Stimulated activated CD8-positive, alpha-beta memory T cell treated with anti-CD3 and anti-CD28 coated beads, Interleukin-7, amount 100 ng/mL, for 24 hours (primary cell): ENCODE data around the gene EGFR.

Experiments
- DNase-seq: peaks from one replicate; pipeline ENCODE4 v3.0.0-alpha.2; 2020; ENCODE audit warnings: low read depth

The EGFR gene

GRCh38 chr7:55212838-55213237 is 194.0 kb downstream of the EGFR start:
- no peak for DNase-seq

- DNase-seq, result no peak
Observed at GRCh38 chr7:55214707-55215106, 195.9 kb downstream of the EGFR start.

GRCh38 chr7:55223023-55223422 is 204.2 kb downstream of the EGFR start:
- no peak for DNase-seq

DNA sequence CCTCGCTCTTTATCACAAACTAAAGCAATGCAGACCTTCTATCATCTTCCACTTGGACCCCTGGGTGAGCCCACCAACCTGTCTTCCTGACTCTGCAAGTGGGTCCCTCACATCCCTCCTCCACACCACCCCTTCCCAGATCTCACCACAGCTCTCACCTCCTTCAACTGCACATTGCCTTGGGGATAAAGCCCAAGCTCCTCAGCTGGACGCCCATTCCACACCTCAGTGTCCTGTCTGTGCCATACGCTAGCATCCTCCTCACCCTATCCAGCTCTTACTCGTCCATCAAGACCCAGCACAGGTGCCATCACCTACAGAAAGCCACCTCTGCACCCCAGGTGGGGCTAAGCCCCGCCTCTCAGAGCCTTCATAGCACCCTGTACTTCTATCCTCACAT is 205.3 kb downstream of the EGFR start:
- no peak for DNase-seq

DNA sequence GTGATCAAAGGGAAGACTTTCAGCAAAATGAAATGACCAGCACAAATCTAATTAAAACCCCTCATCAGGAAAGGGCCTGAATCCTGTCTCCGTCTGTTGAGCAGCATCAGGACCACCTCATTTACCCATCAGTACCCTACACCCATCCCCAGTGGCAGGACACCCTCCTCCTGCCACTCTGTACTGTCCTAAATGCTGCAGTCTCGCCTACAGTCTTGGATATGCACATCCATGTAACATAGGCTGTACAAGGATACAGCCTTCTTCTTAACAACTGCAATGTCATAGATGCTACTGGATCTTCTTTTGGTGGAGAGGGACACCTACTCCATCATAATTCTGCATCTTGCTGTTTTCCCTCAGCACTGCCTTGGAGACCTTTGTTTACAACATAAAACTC is 206.0 kb downstream of the EGFR start:
- DNase-seq, result no peak

GRCh38 chr7:55230014-55230413 is 211.2 kb downstream of the EGFR start:
- no peak for DNase-seq

GRCh38 chr7:55231736-55232280 is 213.0 kb downstream of the EGFR start:
- DNase-seq, result no peak

GRCh38 chr7:55233001-55233400 is 214.2 kb downstream of the EGFR start:
- no peak for DNase-seq

DNA sequence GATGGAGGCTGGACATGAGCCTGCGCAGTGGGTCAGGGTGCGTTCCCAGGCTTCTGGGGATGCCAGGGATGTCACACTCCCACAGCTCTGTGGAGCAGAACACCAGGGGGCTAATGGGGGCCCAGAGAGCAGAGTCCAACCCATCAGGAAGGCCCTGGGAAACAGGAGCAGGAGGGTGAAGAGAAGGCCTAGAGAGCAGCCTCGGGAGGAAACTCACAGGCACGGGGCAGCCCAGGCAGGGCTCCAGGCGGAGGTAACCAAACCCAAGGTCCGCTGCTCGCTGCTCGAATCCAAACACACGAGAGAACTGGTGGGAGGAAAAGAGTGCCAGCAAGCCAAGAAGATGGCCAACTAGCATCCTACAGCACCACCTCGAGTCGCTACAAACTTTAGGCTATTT is 215.6 kb downstream of the EGFR start:
- no peak for DNase-seq

GRCh38 chr7:55235115-55235514 is 216.3 kb downstream of the EGFR start:
- no peak for DNase-seq

GRCh38 chr7:55235801-55236200 is 217.0 kb downstream of the EGFR start:
- no peak for DNase-seq

- DNase-seq, result no peak
Observed at GRCh38 chr7:55236476-55236875, 217.7 kb downstream of the EGFR start.

- no peak for DNase-seq
Observed at GRCh38 chr7:55237156-55237893, 218.5 kb downstream of the EGFR start.

- DNase-seq, result no peak
Observed at GRCh38 chr7:55239406-55239805, 220.6 kb downstream of the EGFR start.

DNA sequence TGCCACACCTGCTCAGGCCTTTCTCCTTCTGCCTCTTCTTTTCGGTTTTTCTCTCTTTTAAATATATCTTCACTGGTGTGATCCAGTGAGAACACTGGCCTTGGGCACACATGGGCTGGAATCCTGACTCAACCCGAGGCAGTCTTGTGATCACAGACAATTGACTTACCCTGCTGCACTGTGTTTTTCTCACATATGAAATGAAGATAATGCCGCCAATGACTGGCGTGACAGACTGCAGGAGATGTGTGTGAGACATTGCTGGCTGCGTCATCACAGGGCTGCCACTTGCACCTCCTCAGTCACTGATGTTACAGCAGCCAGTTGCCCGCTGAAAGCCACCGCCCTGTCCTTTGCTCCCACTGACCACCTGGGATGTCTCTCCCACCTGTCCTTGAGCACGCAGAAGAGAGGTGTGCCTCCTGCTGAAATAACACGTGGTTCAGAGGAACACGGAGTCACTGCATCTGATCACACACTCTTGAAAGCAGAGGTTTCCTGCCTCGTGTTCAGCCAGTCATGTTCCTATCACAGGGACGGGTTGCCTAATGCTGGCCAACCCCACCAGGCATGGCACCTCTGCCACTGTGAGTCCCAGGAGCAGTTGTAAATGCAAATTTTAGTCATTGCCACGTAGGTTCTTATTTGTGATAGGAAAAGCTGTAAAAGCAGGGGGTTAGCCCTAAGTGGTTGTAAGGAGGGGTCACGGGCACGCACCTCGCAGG is 221.8 kb downstream of the EGFR start:
- no peak for DNase-seq

GRCh38 chr7:55241958-55242357 is 223.1 kb downstream of the EGFR start:
- no peak for DNase-seq

DNA sequence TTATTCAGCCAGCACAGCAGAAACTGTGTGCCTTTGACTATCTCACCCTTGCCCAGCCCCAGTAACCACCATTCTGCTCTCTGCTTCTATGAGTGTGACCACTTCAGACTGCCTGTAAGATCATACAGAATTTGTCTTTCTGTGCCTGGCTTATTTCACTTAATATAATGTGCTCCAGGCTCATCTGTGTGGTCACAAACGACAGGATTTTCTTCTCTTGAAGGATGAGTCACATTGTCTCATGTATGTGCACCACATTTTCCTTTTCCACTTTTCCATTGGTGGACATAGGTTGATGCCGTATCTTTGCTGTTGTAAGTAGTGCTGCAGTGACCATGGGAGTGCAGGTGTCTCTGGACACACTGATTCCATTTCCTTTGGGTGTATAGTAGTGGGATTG is 223.8 kb downstream of the EGFR start:
- no peak for DNase-seq

DNA sequence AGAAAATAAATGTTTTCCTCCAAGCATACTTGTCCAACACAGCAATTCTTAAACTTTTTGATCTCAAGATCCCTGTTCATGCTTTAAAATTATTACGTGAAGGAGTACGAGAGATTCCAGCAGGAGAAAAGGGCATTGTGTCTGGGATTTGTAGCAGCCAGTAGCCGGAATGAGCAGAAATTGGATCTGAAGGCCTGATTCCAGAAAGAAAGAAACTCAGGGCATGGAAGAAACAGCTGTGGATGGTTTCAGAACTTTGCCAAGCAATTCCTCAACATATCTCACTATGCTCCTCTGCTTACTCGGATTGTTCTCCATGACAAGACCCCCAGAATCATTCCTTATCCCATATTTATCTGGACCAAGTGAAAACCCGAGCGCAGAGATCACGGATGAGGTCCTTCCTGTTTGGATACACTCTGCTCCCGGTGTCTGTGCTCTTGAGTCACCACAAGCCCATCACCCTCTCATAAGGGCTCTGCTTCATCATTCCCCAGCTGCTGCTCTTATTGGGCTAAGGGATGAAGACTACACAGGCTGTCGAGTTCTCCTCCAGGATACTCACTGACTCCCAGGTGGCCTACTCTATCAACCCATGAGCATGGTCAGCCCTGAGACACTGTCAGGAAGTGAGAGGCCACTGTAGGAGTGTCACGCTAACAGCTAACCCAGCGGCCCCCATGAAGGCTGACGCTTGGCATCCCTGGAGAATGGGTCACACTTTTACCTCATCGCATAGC is 225.4 kb downstream of the EGFR start:
- no peak for DNase-seq

DNA sequence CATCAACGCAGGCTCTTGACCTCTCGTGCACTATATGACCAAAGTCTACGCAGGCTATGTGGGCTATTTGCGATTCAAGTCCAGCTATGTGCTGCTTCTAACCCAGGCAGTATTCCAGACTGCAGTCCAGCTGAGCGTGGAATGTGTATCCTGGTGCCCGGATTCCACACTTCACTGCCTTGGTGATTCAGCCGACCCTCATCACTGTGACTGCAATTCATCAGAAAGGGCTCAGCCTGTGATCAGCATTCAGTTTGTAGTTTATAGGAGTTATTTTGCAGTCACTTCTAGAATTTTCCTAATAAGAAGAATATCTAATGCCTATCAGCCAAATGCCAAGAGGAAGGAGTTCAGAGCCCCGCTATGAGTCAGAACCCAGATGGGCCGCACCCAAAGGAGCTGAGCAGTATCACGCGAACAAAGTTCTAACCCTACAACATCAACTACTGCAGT is 226.5 kb downstream of the EGFR start:
- DNase-seq, result no peak

DNA sequence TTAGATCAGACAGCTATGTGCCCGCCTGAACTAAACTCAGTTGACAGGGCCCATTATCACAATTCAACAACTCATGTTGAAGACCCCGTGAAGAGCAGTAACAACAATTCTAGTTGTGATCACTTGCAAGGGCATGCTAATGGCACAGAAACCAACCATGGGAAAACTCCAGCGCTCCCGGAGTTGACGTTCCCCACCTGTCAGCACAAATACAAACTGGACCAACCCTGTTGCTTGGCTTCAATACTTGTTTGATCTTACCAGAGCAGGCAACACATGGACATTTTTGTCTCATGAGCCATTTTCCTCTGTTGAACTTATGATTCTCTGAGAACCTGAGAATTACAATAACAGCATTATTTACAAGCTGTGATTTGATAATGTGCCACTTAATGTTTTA is 227.4 kb downstream of the EGFR start:
- no peak for DNase-seq

DNA sequence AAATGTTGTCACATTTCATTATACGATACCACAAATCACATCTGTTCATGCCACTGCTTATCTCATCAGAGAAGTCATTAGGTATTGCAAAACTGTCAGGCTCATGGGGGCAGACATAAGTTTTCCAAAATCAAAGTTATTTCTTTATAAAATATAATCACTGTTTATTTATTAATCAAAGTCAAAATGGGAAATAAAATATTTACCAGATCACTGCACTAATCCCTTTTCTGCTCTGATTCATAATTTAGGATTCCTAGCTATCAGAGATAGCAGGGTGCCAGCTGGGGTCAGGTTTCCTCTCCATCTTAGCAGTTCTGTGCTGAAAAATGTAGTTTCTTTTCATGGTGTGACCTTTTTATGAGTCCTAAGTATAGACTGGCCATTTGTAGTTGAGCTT is 228.6 kb downstream of the EGFR start:
- DNase-seq, result no peak

DNA sequence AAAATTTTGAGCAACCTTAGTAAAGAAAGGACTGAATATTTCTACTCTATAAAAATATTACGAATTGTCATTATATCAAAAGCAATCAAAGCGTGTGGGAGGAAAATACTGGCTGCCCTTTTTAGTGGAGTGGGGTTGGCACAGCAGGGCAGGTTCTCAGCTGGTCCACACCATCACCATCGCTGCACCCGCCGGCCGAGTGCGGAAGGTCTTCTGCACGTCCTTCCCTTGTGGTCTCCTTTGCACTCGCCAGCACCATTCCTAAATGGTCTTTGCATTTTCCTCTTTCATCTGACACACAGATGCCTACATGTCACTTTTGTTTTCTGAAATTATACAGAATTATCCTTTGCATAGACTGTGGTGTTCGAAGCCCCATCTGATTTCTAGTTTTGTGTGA is 229.7 kb downstream of the EGFR start:
- DNase-seq, result no peak

GRCh38 chr7:55249332-55249731 is 230.5 kb downstream of the EGFR start:
- no peak for DNase-seq
